22Rv1 (cell line): ENCODE measurements around the gene GLT8D1.

Experiments used
- H3K27ac ChIP-seq: fragments of 450-650 bp; 2 replicates; pipeline ENCODE4 v1.5.1; 2017
- CTCF ChIP-seq: fragments of 450-650 bp; IDR thresholded peaks from 2 replicates; pipeline ENCODE4 v1.5.1; 2017; ENCODE audit warnings: mild to moderate bottlenecking
- ZFX ChIP-seq: fragments of 450-650 bp; IDR thresholded peaks from 2 replicates; pipeline ENCODE4 v1.6.1; 2017; ENCODE audit warnings: antibody characterized with exemption, borderline replicate concordance

GLT8D1 gene, protein sequence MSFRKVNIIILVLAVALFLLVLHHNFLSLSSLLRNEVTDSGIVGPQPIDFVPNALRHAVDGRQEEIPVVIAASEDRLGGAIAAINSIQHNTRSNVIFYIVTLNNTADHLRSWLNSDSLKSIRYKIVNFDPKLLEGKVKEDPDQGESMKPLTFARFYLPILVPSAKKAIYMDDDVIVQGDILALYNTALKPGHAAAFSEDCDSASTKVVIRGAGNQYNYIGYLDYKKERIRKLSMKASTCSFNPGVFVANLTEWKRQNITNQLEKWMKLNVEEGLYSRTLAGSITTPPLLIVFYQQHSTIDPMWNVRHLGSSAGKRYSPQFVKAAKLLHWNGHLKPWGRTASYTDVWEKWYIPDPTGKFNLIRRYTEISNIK

DNA sequence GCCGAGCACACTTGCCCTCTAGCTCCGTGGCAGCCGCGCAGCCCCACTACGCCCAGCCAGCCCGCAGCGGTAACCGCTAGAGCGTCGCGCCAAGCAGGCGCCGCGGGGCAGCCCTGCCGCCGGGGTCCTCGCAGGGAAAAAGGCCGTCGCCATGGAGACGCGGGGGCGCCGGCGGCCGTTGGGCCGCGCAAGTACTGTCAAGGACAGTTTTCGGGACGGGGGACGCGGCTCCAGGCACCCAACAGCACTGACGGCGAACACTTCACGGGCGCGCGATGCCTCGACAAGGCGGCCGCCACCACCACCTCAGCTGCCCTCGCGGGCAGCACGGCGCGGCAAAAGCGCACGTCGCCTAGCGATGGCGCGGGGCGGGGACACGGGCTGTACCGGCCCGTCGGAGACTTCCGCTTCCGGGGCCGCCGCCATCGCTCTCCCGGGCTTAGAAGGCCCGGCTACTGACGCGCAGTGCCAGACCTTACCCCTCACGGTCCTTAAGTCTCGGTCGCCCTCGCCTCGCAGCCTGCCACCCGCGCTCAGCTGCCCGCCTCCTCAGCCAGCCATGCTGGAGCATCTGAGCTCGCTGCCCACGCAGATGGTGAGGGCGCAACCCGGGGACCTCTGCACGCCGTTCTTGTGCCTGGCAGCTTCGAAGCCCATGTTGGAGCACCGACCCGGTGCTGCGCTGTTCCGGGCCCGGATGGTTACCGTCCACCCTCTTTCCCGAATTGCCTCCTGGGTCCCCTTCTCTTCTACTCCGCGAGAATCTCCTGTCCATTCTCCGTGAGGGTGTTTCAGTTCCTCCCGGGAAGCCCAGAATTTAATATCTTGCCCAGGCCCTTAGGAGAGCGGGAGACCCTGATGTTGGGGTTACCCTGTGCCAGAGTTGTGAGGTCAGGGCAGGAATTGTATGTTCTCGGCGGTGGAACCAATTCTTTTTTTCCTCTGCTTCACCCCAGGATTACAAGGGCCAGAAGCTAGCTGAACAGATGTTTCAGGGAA lies at the start of gene GLT8D1, which contains the start of gene SPCS1:
Gene GLT8D1 (minus strand): TSS at position 104 of the 999 bp plus-strand sequence. CDS start 5,331 bp downstream, outside the sequence.
Gene SPCS1 (plus strand): TSS at position 419 of the 999 bp plus-strand sequence. CDS start 141 bp downstream, at position 560.
- peak within 1 kb of the TSS; percentile 91 for H3K27ac ChIP-seq

DNA sequence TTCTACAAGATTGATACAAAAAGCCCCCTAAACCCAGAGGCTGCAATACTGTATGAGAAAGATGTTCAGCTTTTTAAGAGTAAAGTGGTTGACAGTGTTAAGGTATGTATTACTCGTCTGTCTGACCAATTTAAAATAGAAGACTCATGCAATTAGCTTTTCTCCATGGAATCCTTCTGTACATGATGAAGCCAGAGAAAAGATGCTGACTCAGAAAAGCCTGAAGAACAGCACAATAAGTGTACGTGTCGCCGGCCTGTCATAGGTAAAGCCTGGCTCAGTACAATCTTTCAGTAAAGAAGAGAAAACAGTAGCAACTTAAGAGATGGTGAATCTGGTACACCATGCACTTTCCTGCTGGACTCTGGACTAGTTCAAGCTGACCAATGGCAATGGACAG lies 48.8 kb upstream of the GLT8D1 start:
- TF ChIP-seq CTCF (no peak), ZFX (no peak)
- H3K27ac ChIP-seq = no peak overlapping the region

More for the DNA sequence above, at the start of gene GLT8D1, which contains the start of gene SPCS1:
- TF ChIP-seq CTCF = no peak
- TF ChIP-seq ZFX = no peak

DNA sequence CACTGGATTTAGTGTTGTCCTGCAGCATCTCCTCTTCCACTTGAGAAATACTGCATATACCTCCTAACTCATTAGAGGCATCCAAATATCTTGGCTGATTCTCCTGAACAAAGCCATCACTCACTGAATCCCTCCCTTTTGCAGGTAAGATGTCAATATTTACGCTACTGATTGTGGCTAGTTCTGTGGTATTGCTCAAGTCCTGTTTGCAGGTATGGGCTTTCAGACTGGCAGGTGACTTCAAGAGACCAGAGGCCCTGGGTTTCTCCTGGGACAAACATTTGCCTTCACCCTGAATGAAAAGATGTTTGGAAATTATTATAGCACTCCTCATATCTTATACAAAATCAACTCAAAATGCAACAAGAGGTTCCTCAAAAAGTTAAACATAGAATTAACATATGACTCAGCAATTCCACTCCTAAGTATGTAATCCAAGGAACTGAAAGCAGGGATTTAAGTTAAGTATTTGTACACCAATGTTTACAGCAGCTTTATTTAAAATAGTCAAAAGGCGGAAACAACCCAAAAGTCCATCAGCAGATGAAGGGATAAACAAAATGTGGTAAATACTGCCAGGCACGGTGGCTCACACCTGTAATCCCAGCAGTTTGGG lies 46.6 kb upstream of the GLT8D1 start:
- TF ChIP-seq ZFX (no peak), CTCF (no peak)
- H3K27ac ChIP-seq = no peak overlapping the region

DNA sequence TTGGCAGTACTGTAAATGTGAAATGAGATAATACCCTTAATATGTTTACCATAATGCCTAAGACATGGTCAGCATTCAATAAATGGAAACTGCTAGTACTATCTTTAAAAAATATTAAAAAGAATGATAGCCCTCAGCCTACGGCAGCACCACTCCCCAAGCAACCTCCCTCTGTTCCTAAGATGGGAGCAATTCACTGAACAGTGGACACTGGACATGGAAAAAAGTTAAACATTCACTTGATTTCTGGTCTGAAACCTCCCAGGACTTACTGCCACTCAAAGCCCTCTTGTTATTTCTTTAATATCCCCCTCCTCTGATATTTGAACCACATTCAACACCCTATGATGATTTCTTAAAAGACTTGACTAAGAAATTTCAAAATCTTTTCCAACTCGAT lies 38.1 kb upstream of the GLT8D1 start:
- H3K27ac ChIP-seq = no peak overlapping the region
- TF ChIP-seq ZFX (no peak), CTCF (no peak)

- TF ChIP-seq ZFX = no peak
- H3K27ac ChIP-seq = no peak overlapping the region
Measured at GRCh38 chr3:52743152-52743551, 37.6 kb upstream of the GLT8D1 start.

DNA sequence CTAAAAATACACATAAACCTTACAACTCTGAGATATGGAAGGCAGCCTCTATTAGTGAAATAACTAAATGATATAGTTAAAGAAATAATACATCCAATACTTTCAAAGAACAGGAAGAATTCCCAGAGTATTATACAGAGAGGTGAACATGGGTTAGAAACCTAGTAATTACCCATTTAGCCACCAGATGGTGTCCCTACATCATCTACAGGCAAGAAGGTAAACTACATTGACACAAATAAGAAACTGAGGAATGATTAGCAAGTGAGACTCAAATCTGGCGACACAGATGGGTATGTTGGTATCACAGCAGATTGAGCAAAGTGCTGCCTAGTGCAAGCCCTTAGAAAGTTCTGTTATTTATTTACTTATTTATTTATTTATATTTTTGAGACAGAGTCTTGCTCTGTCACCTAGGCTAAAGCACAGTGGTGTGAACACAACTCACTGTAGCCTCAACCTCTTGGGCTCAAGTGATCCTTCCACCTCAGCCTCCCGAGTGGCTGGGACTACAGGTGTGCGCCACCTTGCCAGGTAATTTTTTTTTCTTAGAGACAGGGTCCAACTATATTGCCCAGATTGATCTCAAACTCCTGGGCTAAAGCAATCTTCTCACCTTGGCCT lies 36.9 kb upstream of the GLT8D1 start:
- TF ChIP-seq ZFX (no peak), CTCF (peak; percentile 71)
- H3K27ac ChIP-seq = no peak overlapping the region

DNA sequence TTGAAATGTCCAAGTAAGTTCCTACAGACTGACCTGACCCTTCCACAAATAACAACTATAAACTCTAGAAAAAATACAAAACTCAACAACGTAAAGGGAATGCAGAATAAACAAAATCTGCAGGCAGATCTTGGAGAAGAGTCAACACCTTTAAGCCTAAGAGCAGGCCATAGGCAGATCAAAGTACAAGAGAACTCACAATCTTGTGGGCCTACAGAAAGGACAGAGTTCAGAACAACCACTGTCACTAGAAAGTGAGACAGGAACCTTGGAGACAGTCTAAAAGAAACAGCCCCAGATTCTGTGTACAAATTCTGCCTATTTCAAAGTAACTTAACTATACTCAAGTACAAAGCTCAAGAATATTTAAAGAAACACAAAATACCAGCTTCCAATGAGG lies 34.1 kb upstream of the GLT8D1 start:
- TF ChIP-seq ZFX (no peak), CTCF (no peak)
- H3K27ac ChIP-seq = no peak overlapping the region
